Astrocyte of the hippocampus (primary cell): Measurements from ENCODE around the gene ORAI3.

ENCODE experiments used
- DNase-seq: peaks from one replicate; pipeline ENCODE4 v3.0.0; 2011; ENCODE audit warnings: low read depth, low spot score

ORAI3 gene

GRCh38 chr16:30948667-30949649 lies at the start of gene ORAI3:
Gene ORAI3, plus strand, starts transcription at chr16:30949068. Its CDS starts 222 bp downstream, at chr16:30949290.
- peak; percentile 79 for DNase-seq

GRCh38 chr16:30899794-30900193 lies 49.1 kb upstream of the ORAI3 start:
- DNase-seq, result no peak

- no peak for DNase-seq
Observed at GRCh38 chr16:30900588-30900987, 48.3 kb upstream of the ORAI3 start.

DNA sequence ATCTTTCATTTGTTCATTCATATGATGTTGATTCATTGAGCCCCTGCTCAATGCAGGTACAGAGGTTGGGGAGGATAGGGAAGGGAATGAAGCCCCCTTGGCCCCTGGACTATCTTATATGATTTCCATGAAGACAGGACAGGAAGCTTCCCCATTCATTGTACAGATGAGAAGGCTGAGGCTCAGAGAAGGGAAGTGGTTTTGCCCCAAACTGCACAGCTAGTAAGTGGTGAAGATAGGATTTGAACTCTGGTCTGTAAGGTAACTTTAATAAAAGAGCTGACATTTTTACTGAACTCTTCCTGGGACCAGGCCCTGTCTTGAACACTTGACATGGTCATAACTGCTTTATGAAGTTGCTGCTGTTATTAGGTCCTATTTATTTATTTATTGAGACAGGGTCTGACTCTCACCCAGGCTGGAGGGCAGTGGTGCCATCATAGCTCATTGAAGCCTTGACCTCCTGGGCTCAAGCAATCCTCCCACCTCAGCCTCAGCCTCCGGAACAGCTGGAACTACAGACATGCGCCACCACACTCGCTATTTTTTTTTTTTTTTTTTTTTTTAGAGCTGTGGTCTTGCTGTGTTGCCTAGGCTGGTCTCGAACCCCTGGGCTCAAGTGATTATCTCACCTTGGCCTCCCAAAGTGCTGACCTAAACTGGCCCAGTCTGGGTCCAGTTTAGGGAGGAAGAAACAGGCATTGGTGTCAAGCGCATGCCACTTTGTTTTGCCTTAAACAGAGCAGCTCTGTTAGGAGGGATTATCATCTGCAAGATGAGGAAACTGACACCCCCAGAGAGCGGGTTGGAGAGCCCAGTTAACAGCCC lies 47.5 kb upstream of the ORAI3 start:
- DNase-seq, result no peak

- DNase-seq, result peak; percentile 94
Observed at GRCh38 chr16:30902029-30902972, 46.6 kb upstream of the ORAI3 start.

DNA sequence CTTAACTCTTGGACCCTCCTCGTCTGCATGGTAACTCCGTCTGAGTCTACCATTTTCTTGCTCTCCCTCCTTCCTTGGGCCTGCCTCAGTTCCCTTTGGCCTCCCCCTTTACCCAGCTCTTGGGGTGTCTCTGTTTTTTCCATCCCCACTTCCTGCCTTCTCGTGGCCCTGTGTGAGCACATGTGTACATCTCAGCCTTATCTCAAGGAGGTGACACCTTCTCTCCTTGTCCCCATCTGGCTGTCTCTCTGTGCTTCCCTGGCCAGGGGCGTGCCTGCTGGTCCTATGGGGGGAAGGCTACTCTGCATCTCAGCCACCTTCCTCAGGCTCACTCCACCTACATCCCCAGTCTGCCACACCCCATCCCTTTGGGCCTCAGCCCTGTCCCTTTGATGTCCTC lies 45.9 kb upstream of the ORAI3 start:
- DNase-seq, result no peak

GRCh38 chr16:30903596-30903995 lies 45.3 kb upstream of the ORAI3 start:
- DNase-seq, result no peak

DNA sequence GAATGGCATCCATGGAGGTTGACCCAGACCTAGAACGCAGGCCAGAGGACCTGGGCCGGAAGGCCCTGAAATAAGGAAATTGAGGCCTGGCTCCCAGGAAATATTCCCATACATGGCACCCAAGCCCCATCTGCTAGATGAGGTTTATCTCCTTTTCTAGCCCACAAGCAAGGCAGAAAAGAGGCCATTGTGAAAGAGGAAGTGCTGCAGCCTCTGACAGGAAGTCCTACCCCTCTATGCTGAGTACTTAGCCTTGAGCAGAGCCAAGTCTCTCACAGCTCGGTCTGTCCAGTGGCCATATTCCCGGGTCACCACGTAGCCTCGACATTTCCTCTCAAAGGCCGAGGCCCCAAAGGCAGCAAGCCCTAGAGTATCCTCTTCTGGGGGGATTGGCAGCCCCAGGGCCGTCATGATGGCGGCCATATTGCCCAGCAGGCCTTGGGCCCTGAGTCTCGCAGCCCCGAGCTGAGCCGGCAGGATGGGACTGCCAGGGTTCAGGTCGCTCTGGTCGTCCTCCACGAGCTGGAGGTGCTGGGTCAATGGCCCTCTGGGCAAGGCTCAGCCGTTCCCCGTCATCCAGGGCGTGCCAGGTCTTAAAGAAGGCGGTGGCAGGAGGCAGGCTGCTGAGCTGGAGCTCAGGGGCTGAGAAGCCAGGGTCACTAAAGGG lies 44.6 kb upstream of the ORAI3 start:
- no peak for DNase-seq

DNA sequence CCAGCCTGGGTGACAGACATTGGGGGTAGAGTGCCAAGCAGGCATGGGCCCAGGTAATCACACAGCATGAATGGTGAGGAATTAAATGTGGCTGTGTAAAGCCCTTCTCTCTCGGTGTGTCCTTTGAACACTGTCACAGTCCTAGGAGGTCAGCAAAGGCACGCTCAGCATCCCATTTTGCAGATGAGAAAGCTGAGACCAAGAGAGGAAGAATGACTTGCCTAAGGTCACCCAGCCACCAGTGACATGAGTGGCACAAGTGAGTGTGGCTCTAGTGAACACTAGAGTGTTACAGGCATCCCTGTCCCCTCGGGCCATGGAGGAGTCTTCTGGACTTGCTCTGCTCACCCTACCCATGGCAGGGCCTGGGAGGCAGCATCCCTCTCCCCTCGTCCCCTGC lies 41.8 kb upstream of the ORAI3 start:
- DNase-seq, result no peak

DNA sequence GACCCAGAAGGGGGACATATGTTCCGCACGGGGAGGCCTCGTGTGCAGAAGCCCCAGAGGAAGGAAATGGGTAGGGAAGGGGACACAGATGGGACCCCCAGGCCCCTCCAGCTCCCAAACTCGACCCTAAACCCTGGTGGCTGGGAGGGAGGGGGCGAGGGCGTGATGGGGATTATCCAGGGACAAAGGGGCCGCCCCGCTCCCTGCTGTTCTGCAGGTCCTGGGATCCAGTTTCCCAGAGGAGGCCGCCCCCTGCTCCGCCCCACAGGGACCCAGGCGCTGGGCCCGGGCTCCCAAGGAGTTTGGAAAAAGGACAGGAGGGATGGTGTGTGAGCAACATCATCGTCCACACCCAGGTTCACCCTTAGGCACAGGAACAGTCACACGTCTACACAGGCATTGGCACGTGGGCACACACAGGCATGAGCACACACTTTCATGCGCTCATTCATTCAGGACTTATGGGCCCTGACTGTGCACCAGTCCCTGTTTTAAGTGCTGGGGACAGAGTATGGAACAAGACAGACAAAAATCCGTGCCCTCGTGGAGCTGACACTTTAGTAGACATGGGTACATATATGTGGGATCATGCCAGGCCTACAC lies 38.3 kb upstream of the ORAI3 start:
- DNase-seq, result no peak

GRCh38 chr16:30912794-30913412 lies 36.0 kb upstream of the ORAI3 start:
- no peak for DNase-seq

DNA sequence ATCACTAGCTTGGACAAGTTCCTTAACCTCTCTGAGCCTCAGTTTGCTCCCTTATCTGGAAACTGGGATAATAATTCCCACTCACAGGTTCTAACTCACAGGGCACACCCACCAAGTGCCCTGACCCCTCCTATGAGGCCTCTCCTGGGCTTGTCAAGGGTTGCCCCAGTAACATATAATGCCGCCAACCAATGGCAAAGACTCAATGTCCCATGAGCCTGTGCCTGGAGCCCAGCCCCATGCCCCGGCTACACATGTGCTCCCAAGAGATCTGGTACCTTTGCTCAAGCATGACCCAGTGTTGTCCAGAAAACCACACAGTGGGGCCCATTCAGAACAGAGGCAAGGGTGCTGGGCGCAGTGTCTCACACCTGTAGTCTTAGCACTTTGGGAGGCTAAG lies 34.0 kb upstream of the ORAI3 start:
- no peak for DNase-seq

- no peak for DNase-seq
Observed at GRCh38 chr16:30918614-30919013, 30.3 kb upstream of the ORAI3 start.

- DNase-seq, result no peak
Observed at GRCh38 chr16:30920891-30921290, 28.0 kb upstream of the ORAI3 start.

DNA sequence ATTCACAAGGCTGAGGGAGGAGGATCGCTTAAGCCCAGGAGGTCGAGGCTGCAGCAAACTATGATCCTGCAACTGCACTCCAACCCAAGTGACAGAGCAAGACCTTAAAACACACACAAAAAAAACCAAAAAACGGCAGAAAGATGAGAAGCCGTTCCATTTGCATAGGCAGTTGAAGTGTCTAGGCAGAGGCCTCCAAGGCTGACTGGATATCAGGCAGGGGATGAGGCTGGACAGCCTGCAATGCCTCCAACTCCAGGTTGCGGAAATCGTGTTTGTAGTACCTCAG lies 27.5 kb upstream of the ORAI3 start:
- DNase-seq, result no peak

DNA sequence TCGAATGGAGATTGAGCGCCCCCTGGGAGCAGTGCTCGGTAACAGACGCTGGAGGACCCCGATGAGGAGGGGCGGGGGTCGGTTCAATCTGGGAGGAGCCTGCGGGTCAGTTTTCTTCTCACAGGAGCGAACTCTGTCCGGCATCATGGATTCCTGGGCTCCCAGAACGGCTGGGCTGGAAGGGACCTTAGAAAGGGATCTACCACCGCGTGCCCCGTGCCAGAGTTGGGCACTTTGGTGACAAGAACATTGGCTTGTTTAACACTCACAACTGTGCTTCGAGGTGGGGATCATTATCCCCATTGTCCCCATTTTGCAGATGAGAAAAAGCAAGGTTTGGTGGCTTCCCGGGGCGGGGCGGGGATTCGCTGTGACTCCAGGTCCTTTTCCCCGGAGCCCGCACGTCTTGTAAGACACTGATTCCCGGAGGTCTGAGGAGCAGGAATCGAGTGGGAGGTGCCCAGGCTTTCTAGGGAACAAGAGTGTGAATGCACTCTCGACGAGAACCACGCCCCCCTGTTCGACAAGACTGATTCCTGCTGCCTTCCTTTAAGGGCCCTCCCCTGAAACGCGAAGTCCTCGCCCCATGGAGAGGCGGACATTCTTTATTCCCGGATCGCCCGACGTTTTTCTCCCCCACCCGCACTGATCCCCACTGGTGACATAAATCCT lies 27.0 kb upstream of the ORAI3 start:
- peak; percentile 96 for DNase-seq

- peak; percentile 100 for DNase-seq
Observed at GRCh38 chr16:30922420-30922959, 26.4 kb upstream of the ORAI3 start.

GRCh38 chr16:30922960-30923535 lies 25.8 kb upstream of the ORAI3 start:
- DNase-seq, result peak; percentile 100

DNA sequence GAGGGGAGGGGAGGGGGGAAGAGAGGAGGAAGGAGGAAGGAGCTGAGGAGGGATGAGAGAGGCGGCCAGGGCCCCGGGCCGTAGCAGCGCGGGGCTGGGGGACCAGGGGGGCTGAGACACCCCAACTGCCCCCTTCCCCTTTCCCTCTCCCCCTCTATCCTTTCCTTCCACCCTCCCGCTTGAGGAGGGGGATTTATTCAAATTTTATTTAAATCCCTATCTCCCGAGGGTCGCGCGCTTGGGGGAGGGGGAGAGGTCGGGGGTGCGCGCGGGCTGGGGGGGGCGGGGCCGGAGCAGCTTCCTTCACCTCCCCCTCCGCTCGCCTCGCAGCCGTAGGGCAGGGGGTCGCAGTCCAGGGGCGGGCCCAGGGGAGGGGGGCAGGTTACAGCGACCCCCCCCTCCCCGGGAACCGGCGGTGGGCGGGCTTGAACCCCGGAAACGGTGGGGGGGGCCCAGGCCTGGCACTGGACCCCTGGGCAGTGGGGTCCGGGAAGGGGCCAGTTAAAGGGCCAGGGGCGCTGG lies 25.3 kb upstream of the ORAI3 start, which contains the start of gene FBXL19:
FBXL19 (plus strand) TSS at position 19 of the 522 bp plus-strand sequence. CDS start 2,183 bp downstream, outside the sequence.
- DNase-seq, result peak; percentile 31
